ENCODE data around the gene PDE10A.

The PDE10A gene

DNA sequence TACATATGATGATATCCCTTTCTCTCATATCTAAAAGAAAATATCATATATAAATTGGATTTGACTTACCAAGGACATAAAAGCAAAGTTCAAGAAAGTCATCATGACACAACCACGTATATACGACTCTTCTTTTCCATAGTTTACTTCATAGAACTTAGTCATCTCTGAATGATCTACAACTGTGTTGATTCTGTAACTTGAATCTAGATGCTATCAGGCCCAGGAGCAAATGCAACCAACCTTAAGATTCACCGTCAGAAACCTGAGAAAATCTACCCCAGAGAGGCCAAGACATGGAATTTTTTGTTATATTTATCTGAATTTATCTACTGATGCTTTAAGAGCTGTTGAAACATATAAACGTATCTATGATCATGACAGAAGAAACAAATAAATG, 165.6 kb downstream of the PDE10A start:
- H3K27ac ChIP-seq = no peak overlapping the region
- TF ChIP-seq ZFX (IDR thresholded peaks at IDR 0.05) = no peak
- TF ChIP-seq, protein P1, sequence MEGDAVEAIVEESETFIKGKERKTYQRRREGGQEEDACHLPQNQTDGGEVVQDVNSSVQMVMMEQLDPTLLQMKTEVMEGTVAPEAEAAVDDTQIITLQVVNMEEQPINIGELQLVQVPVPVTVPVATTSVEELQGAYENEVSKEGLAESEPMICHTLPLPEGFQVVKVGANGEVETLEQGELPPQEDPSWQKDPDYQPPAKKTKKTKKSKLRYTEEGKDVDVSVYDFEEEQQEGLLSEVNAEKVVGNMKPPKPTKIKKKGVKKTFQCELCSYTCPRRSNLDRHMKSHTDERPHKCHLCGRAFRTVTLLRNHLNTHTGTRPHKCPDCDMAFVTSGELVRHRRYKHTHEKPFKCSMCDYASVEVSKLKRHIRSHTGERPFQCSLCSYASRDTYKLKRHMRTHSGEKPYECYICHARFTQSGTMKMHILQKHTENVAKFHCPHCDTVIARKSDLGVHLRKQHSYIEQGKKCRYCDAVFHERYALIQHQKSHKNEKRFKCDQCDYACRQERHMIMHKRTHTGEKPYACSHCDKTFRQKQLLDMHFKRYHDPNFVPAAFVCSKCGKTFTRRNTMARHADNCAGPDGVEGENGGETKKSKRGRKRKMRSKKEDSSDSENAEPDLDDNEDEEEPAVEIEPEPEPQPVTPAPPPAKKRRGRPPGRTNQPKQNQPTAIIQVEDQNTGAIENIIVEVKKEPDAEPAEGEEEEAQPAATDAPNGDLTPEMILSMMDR (conservative IDR thresholded peaks at IDR 0.05) = no peak

DNA sequence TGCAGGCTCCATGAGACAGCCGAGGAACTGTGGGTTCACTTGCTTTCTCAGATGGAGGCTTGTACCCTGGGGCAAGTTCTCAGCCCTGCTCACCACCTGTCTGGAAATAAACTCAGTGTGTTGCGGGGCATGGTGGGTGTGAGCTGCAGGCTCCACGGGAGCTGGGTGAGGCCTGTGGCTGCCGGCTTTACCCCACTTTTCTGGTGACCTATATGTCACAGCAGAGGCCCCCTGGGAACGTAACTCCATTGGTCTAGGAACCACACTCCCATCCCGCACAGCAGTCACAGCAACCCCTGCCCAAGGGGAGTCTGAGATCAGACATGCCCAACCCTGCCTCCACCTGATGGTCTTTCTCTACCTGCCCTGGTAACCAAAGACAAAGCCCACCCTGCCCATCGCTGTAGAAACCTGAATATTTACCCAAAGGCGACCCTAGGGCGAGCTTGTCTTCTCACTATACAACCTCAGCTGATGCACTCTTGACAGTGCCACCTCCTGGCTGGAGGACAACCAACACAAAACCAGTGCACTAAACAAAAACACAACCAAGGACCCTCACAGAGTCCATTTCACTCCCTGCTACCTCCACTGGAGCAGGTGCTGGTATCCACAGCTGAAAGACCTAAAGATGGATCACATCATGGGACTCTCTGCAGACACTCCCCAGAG, 174.3 kb downstream of the PDE10A start:
- TF ChIP-seq ZFX (IDR thresholded peaks at IDR 0.05) = no peak
- TF ChIP-seq, protein P1 (conservative IDR thresholded peaks at IDR 0.05) = peak; percentile 22
- H3K27ac ChIP-seq = peak overlapping the region; percentile 70

DNA sequence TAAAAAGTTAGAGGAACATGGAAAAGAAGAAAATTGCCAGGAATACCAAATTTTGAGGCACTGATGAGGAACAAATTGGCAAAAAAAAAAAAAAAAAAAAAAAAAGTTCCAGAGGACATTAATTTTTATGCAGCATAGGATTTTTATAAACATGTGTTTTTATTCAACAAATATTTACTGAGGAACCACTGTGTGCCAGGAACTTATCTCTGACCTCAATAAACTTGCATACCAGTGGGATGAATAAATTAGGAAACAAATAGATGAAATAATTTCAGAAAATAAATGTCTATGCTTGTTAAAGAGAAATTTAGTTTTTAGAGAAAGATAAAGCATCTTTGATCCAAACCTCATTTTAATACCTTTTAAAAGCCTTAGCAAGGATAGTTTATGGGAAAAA, 175.1 kb downstream of the PDE10A start:
- peak overlapping the region; percentile 70 for H3K27ac ChIP-seq
- TF ChIP-seq, protein P1 (conservative IDR thresholded peaks at IDR 0.05) = 0 out of 2 replicates have a peak, but pooled peaks have one; percentile 0
- TF ChIP-seq ZFX (IDR thresholded peaks at IDR 0.05) = no peak

DNA sequence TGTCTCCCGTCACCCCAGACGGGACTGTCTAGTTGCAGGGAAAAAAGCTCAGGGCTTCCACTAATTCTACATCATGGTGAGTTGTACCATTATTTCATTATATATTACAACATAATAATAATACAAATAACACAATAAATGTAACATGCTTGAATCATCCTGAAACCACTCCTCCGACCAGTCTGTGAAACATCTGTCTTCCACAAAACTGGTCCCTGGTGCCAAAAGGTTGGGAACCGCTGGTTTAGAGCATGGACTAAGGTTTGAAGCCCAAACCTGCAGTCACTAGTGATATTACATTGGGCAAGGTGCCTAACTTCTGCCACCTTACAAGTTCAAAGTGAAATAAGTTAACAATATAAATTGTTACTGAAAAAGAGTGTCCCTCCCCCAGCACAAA, 175.7 kb downstream of the PDE10A start:
- TF ChIP-seq, protein P1 (conservative IDR thresholded peaks at IDR 0.05) = no peak
- no peak for TF ChIP-seq ZFX (IDR thresholded peaks at IDR 0.05)
- peak overlapping the region; percentile 38; the same call in 1 of the 2 replicates for H3K27ac ChIP-seq

DNA sequence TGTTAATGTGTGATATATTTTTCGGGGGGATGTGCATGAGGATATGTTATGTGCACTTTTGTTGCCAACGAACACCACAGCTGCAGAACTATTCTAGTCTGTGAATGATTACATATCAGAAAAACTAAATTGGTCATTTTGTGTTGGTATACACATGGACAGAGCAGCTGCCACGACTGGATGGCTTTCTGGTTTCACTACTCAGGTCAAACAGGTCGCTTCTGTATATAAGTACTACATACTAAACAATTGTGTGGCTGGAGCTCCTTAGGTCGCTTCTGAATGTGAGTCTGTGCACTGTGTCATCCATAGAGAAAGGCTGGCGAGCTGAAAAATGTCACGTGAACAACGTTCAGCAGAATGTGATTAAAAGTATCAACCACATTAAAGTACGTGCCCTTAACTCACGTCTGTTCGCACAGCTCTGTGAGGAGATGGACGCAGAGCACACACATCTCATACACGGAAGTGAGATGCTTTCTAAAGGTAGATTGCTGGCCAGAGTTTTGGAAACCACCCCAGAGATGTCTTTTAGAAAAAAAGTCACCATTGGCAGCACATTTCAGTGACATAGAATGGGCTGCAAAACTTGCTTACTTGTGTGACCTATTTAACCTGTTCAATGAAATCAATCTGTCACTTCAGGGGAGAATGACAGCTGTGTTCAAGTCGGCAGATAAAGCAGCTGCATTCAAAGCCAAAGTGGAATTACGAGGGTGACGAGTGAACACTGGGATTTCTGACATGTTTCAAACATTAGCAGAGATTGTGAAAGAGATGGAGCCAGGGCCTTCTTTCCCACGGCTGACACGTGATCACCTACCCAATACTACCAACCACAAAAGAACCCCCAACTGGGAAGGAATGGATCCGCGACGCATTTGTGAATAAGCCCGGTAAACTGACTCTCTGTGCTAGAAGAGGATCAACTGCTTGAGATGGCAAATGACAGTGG, 176.6 kb downstream of the PDE10A start:
- no peak for TF ChIP-seq ZFX (IDR thresholded peaks at IDR 0.05)
- TF ChIP-seq, protein P1 (conservative IDR thresholded peaks at IDR 0.05) = no peak
- peak overlapping the region; percentile 38; the same call in 1 of the 2 replicates for H3K27ac ChIP-seq

DNA sequence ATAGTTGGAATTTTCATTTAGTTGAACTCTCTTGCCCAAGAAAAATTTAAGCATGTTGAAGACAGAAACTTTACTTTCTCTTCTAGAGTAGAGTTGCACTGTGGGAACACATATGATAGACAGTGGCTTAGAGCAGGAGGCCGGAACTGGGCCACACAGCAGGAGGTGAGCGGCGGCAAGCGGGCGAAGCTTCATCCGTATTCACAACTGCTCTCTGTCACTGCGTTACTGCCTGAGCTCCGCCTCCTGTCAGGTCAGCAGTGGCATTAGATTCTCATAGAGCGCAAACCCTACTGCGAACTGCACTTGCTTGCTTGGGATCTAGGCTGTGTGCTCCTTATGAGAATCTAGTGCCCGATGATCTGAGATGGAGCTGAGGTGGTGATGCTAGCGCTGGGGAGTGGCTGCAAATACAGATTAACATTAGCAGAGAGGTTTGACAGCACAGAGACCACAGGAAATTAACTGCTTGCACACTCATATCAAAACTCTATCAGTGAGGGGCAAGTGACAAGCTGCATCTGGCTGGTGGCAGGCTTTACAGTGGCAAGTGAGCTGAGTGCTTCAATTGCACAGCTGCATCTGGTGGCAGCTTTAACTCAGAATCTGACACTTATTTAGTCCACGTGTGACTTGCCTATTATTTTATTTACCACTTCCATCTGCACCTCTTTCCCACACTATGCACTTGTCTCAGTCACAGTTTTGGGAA, 178.7 kb downstream of the PDE10A start:
- TF ChIP-seq, protein P1 (conservative IDR thresholded peaks at IDR 0.05) = no peak
- no peak for TF ChIP-seq ZFX (IDR thresholded peaks at IDR 0.05)
- H3K27ac ChIP-seq = no peak overlapping the region; the same call in 1 of the 2 replicates
